IPS-18a (cell line): ENCODE measurements around the gene SECISBP2L.
"Not testable (repeated sequence)": the region's sequence is repeated elsewhere in the genome, so short reads cannot be mapped to it uniquely, and the experiment has no call there.

Experiments
- H3K27ac ChIP-seq: one replicate; pipeline ENCODE4 v1.5.1; 2013; ENCODE audit warnings: low read length
- H3K27me3 ChIP-seq: one replicate; pipeline ENCODE4 v1.6.1; 2013; ENCODE audit warnings: mild to moderate bottlenecking, low read length; ENCODE audit not compliant: control insufficient read depth, insufficient read depth
- H3K36me3 ChIP-seq: one replicate; pipeline ENCODE4 v1.6.1; 2013; ENCODE audit warnings: low read depth, low read length; ENCODE audit not compliant: control insufficient read depth
- H3K4me1 ChIP-seq: one replicate; pipeline ENCODE4 v1.6.1; 2013; ENCODE audit warnings: low read depth, low read length; ENCODE audit not compliant: control insufficient read depth
- H3K4me3 ChIP-seq: one replicate; pipeline ENCODE4 v1.5.1; 2013; ENCODE audit warnings: low read length
- H3K9ac ChIP-seq: one replicate; pipeline ENCODE4 v1.6.1; 2013; ENCODE audit warnings: mild to moderate bottlenecking, low read length, moderate library complexity
- H3K9me3 ChIP-seq: one replicate; pipeline ENCODE4 v1.6.1; 2013; ENCODE audit warnings: low read depth, low read length; ENCODE audit not compliant: control insufficient read depth

Gene SECISBP2L

GRCh38 chr15:49074589-49075287 lies 28.5 kb upstream of the SECISBP2L start:
- H3K9me3 ChIP-seq, H3K27me3 ChIP-seq, H3K4me3 ChIP-seq, H3K36me3 ChIP-seq, H3K9ac ChIP-seq, H3K27ac ChIP-seq, H3K4me1 ChIP-seq: not testable (repeated sequence)

DNA sequence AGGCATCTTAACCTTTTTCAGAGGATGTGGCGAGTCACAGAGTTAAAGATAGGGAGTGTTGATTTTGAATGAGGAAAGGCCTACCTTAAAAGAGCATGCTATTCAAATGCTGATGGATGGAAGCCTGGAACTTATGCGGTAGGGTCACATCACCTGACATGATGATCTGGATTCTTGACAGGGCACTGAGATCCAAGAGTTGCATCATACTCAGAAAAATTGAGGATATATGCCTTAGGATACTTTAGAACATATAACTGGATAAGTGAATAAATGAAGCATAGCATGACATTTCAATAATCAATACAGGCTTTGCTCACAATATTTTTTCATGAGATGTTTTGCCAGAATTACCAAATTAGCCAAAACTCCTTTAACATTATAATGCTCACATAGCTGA lies 20.1 kb upstream of the SECISBP2L start:
- Histone ChIP-seq H3K27ac (no peak overlapping the region), H3K4me3 (no peak overlapping the region), H3K9ac (no peak overlapping the region), H3K4me1 (peaks cover 12% of the 10 kb centered on the region), H3K27me3 (no peaks in the 10 kb centered on the region), H3K36me3 (no peaks in the 10 kb centered on the region), H3K9me3 (no peaks in the 10 kb centered on the region)

- Histone ChIP-seq H3K9me3 (no peaks in the 10 kb centered on the region), H3K27me3 (no peaks in the 10 kb centered on the region), H3K4me1 (peaks cover 12% of the 10 kb centered on the region), H3K9ac (no peak overlapping the region), H3K4me3 (no peak overlapping the region), H3K27ac (no peak overlapping the region), H3K36me3 (no peaks in the 10 kb centered on the region)
Observed at GRCh38 chr15:49064884-49065283, 18.6 kb upstream of the SECISBP2L start.

DNA sequence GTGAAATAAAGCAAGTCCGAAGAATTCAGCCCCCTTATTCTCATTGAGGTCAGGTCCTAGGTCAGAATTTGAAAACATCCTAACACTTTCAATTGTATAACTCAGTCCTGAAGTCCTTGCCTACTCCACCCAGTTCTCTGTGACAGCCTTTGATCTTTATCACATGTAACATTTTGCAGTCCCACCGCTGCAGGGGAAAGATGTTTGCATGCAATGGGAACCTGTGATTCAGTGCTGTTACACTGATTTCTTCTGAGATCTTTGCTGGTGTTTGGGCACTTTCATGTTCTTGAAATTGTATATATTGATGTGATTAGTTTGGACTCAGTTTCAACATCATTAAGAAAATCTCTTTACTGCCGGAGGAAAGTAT lies 18.0 kb upstream of the SECISBP2L start:
- no peaks in the 10 kb centered on the region for H3K36me3 ChIP-seq
- no peaks in the 10 kb centered on the region for H3K9me3 ChIP-seq
- peaks cover 12% of the 10 kb centered on the region for H3K4me1 ChIP-seq
- H3K27me3 ChIP-seq, result no peaks in the 10 kb centered on the region
- no peak overlapping the region for H3K9ac ChIP-seq
- H3K27ac ChIP-seq, result no peak overlapping the region
- H3K4me3 ChIP-seq, result no peak overlapping the region

- no peak overlapping the region for H3K9ac ChIP-seq
- H3K27me3 ChIP-seq, result no peaks in the 10 kb centered on the region
Observed at GRCh38 chr15:49063402-49064280, 17.4 kb upstream of the SECISBP2L start.

GRCh38 chr15:49062900-49063299 lies 16.7 kb upstream of the SECISBP2L start:
- Histone ChIP-seq H3K9ac (no peak overlapping the region), H3K4me3 (no peak overlapping the region), H3K9me3 (no peaks in the 10 kb centered on the region), H3K36me3 (no peaks in the 10 kb centered on the region), H3K27ac (no peak overlapping the region), H3K27me3 (no peaks in the 10 kb centered on the region), H3K4me1 (peaks cover 12% of the 10 kb centered on the region)

More at GRCh38 chr15:49063402-49064280, 17.4 kb upstream of the SECISBP2L start:
- H3K9me3 ChIP-seq, result no peaks in the 10 kb centered on the region
- peaks cover 12% of the 10 kb centered on the region for H3K4me1 ChIP-seq
- H3K4me3 ChIP-seq, result no peak overlapping the region
- H3K36me3 ChIP-seq, result no peaks in the 10 kb centered on the region
- no peak overlapping the region for H3K27ac ChIP-seq

GRCh38 chr15:49060710-49061495 lies 14.7 kb upstream of the SECISBP2L start:
- H3K36me3 ChIP-seq, result no peaks in the 10 kb centered on the region
- H3K27ac ChIP-seq, result no peak overlapping the region
- H3K4me3 ChIP-seq, result no peak overlapping the region
- no peaks in the 10 kb centered on the region for H3K27me3 ChIP-seq
- no peaks in the 10 kb centered on the region for H3K9me3 ChIP-seq
- peaks cover 12% of the 10 kb centered on the region for H3K4me1 ChIP-seq
- H3K9ac ChIP-seq, result no peak overlapping the region

- peaks cover 12% of the 10 kb centered on the region for H3K4me1 ChIP-seq
- H3K27me3 ChIP-seq, result no peaks in the 10 kb centered on the region
- no peaks in the 10 kb centered on the region for H3K36me3 ChIP-seq
- H3K27ac ChIP-seq, result no peak overlapping the region
- no peak overlapping the region for H3K9ac ChIP-seq
- H3K9me3 ChIP-seq, result no peaks in the 10 kb centered on the region
- H3K4me3 ChIP-seq, result no peak overlapping the region
Observed at GRCh38 chr15:49059491-49059890, 13.2 kb upstream of the SECISBP2L start.

DNA sequence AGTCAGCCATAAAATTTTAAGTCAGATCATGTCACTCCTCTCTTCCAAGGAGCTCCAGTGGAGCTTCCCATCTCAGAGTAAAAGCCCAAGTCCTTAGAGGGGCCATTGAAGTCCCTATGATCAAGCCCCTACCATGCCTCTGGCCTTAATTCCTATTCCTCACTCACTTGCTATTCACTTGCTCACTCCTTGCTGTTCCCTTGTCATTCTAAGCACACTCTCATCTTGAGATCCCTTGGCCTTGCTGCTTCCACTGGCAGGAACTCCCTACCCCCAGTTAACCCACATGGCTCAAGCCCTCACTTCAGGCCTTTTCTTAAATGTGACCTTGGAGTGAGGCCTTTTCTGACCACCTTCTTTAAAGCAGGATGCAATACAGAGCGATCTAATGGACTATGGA lies 12.3 kb upstream of the SECISBP2L start:
- Histone ChIP-seq H3K9me3 (no peaks in the 10 kb centered on the region), H3K27me3 (no peaks in the 10 kb centered on the region), H3K4me3 (no peak overlapping the region), H3K9ac (no peak overlapping the region), H3K4me1 (peaks cover 7% of the 10 kb centered on the region), H3K36me3 (no peaks in the 10 kb centered on the region), H3K27ac (no peak overlapping the region)

- H3K4me1 ChIP-seq, result no peaks in the 10 kb centered on the region
- no peak overlapping the region for H3K27ac ChIP-seq
- no peak overlapping the region for H3K4me3 ChIP-seq
- H3K9me3 ChIP-seq, result no peaks in the 10 kb centered on the region
- no peak overlapping the region for H3K9ac ChIP-seq
- H3K27me3 ChIP-seq, result no peaks in the 10 kb centered on the region
- H3K36me3 ChIP-seq, result no peaks in the 10 kb centered on the region
Observed at GRCh38 chr15:49055630-49056029, 9.4 kb upstream of the SECISBP2L start.

GRCh38 chr15:49052662-49053061 lies 6.4 kb upstream of the SECISBP2L start:
- no peak overlapping the region for H3K4me3 ChIP-seq
- H3K27ac ChIP-seq, result no peak overlapping the region
- H3K4me1 ChIP-seq, result no peaks in the 10 kb centered on the region
- H3K36me3 ChIP-seq, result no peaks in the 10 kb centered on the region
- no peaks in the 10 kb centered on the region for H3K9me3 ChIP-seq
- H3K27me3 ChIP-seq, result no peaks in the 10 kb centered on the region
- no peak overlapping the region for H3K9ac ChIP-seq
